H1 (cell line): ENCODE measurements around the gene CTTNBP2. TPM values are rescaled to one million over a fixed set of nuclear protein-coding genes. Genes with fewer than 3 reads are reported as not detected.

ENCODE experiments used
- CTCF ChIA-PET: fragments of 300-600 bp; sonication (Branson Sonifier 250); formaldehyde crosslinking; loops from one replicate; lab custom pipeline; 2021; ENCODE audit not compliant: partially characterized antibody; lab: Charles Lee
- POLR2A ChIA-PET: fragments of 300-600 bp; sonication (Branson Sonifier 250); formaldehyde crosslinking; loops from one replicate; lab custom pipeline; 2021; ENCODE audit warnings: inconsistent platforms; ENCODE audit not compliant: partially characterized antibody; lab: Charles Lee
- DNase-seq, 2 experiments: peaks; one replicate each; pipeline versions ENCODE4 v3.0.0 to v3.0.0-alpha.2; 2010 to 2022; ENCODE audit warnings: low spot score in 2 of 2, low read depth in 1 of 2, mixed read lengths in 1 of 2
- FAIRE-seq: peaks from 2 replicates; lab custom pipeline; 2011; peaks lifted over from hg19 to GRCh38; lab: Jason Lieb, UNC
- H2AFZ ChIP-seq: 2 replicates; pipeline ENCODE4 v1.8.1; 2012; ENCODE audit warnings: low read length, inconsistent platforms
- H2AK5ac ChIP-seq: 2 replicates; pipeline ENCODE4 v1.6.1; 2013; ENCODE audit warnings: low read depth, low read length
- H2BK120ac ChIP-seq: replicated peaks from 2 replicates; pipeline ENCODE3; 2013; ENCODE audit warnings: low read depth, low read length, inconsistent platforms
- H2BK12ac ChIP-seq: 2 replicates; pipeline ENCODE4 v1.6.1; 2013; ENCODE audit warnings: low read depth, low read length
- H2BK15ac ChIP-seq: 2 replicates; pipeline ENCODE4 v1.6.1; 2013; ENCODE audit warnings: low read length
- H2BK20ac ChIP-seq: 2 replicates; pipeline ENCODE4 v1.6.1; 2013; ENCODE audit warnings: low read length
- H2BK5ac ChIP-seq: 2 replicates; pipeline ENCODE4 v1.6.1; 2013; ENCODE audit warnings: low read depth, low read length
- H3K14ac ChIP-seq: 2 replicates; pipeline ENCODE4 v1.6.1; 2013; ENCODE audit warnings: inconsistent platforms; ENCODE audit not compliant: insufficient read length
- H3K18ac ChIP-seq: 2 replicates; pipeline ENCODE4 v1.6.1; 2013; ENCODE audit warnings: low read length; ENCODE audit errors: extremely low read depth
- H3K23ac ChIP-seq: 2 replicates; pipeline ENCODE4 v1.6.1; 2013; ENCODE audit warnings: inconsistent platforms; ENCODE audit not compliant: insufficient read length
- H3K23me2 ChIP-seq: 2 replicates; pipeline ENCODE4 v1.6.1; 2013; ENCODE audit warnings: low read depth, low read length
- H3K27ac ChIP-seq: 2 replicates; pipeline ENCODE4 v1.6.1; 2011; ENCODE audit warnings: low read depth, low read length, inconsistent platforms
- H3K27me3 ChIP-seq, 4 experiments: replicated peaks in 1 of 4; 1 replicate in 1 of 4; 2 replicates in 3 of 4; pipeline versions ENCODE4 v1.6.1 to v1.8.1; 2011 to 2013; ENCODE audit warnings: low read length in 3 of 4, mild to moderate bottlenecking in 3 of 4, inconsistent platforms in 2 of 4, mixed read lengths in 2 of 4, moderate library complexity in 1 of 4; ENCODE audit not compliant: control insufficient read depth in 3 of 4, insufficient read depth in 3 of 4; ENCODE audit errors: extremely low read depth in 1 of 4
- H3K36me3 ChIP-seq, 4 experiments: 2 replicates each; pipeline versions ENCODE4 v1.6.1 to v1.8.1; 2011 to 2013; ENCODE audit warnings: mild to moderate bottlenecking in 4 of 4, low read length in 3 of 4, moderate library complexity in 2 of 4, control low read depth in 1 of 4, inconsistent platforms in 1 of 4; ENCODE audit not compliant: insufficient read depth in 4 of 4, control insufficient read depth in 2 of 4
- H3K4ac ChIP-seq: replicated peaks from 2 replicates; pipeline ENCODE3; 2013; ENCODE audit warnings: low read length, low read depth, mixed read lengths, inconsistent platforms; ENCODE audit not compliant: insufficient read length
- H3K4me1 ChIP-seq, 4 experiments: replicated peaks in 1 of 4; 1 replicate in 1 of 4; 2 replicates in 3 of 4; pipeline versions ENCODE4 v1.6.1 to v1.8.1; 2011 to 2013; ENCODE audit warnings: low read length in 3 of 4, inconsistent platforms in 2 of 4, mixed read lengths in 1 of 4; ENCODE audit not compliant: insufficient read depth in 4 of 4, control insufficient read depth in 3 of 4
- H3K4me2 ChIP-seq, 2 experiments: 2 replicates each; pipeline versions ENCODE4 v1.6.1 to v1.8.1; 2011 to 2013; ENCODE audit warnings: low read depth in 2 of 2, low read length in 2 of 2, control low read depth in 1 of 2, inconsistent platforms in 1 of 2, mild to moderate bottlenecking in 1 of 2; ENCODE audit not compliant: insufficient read depth in 1 of 2
- H3K4me3 ChIP-seq, 4 experiments: fragments of 200-600, 300-600 bp in 1 of 4; sonication (generic), shearing (Covaris generic), sonication (Bioruptor Twin) in 1 of 4; 2 replicates each; pipeline versions ENCODE4 v1.5.1 to v1.8.1; 2011 to 2016; ENCODE audit warnings: low read length in 4 of 4, low read depth in 3 of 4, control low read depth in 2 of 4, inconsistent platforms in 2 of 4, mild to moderate bottlenecking in 2 of 4, mixed read lengths in 1 of 4, moderate library complexity in 1 of 4; ENCODE audit not compliant: insufficient read depth in 2 of 4; ENCODE audit errors: extremely low read depth in 1 of 4
- H3K56ac ChIP-seq: replicated peaks from 2 replicates; pipeline ENCODE3; 2013; ENCODE audit warnings: low read depth, mild to moderate bottlenecking, mixed read lengths, low read length, inconsistent platforms; ENCODE audit not compliant: insufficient read length
- H3K79me1 ChIP-seq: 2 replicates; pipeline ENCODE4 v1.6.1; 2013; ENCODE audit warnings: low read depth, low read length, control low read depth
- H3K79me2 ChIP-seq, 2 experiments: 2 replicates each; pipeline versions ENCODE4 v1.6.1 to v1.8.1; 2012 to 2013; ENCODE audit warnings: low read length in 2 of 2, mild to moderate bottlenecking in 2 of 2, inconsistent platforms in 1 of 2; ENCODE audit not compliant: insufficient read depth in 2 of 2, control insufficient read depth in 1 of 2
- H3K9ac ChIP-seq, 4 experiments: replicated peaks in 1 of 4; 1 replicate in 1 of 4; 2 replicates in 3 of 4; pipeline versions ENCODE4 v1.6.1 to v1.8.1; 2011 to 2013; ENCODE audit warnings: low read depth in 3 of 4, low read length in 3 of 4, control low read depth in 2 of 4, mild to moderate bottlenecking in 2 of 4, moderate library complexity in 2 of 4, inconsistent platforms in 1 of 4; ENCODE audit errors: extremely low read depth in 1 of 4
- H3K9me3 ChIP-seq, 2 experiments: 2 replicates each; pipeline versions ENCODE4 v1.6.1 to v1.8.1; 2012 to 2013; ENCODE audit warnings: mild to moderate bottlenecking in 2 of 2, moderate library complexity in 2 of 2, control low read depth in 1 of 2, inconsistent platforms in 1 of 2, low read depth in 1 of 2, low read length in 1 of 2, mixed read lengths in 1 of 2; ENCODE audit not compliant: insufficient read depth in 2 of 2
- H4K20me1 ChIP-seq, 2 experiments: replicated peaks in 1 of 2; 2 replicates each; pipeline versions ENCODE3 to v1.8.1; 2011 to 2013; ENCODE audit warnings: inconsistent platforms in 2 of 2, low read length in 2 of 2, mild to moderate bottlenecking in 1 of 2; ENCODE audit not compliant: insufficient read depth in 2 of 2, control insufficient read depth in 1 of 2
- H4K5ac ChIP-seq: 2 replicates; pipeline ENCODE4 v1.6.1; 2013; ENCODE audit warnings: low read length, low read depth, mixed read lengths, inconsistent platforms; ENCODE audit not compliant: insufficient read length
- H4K8ac ChIP-seq: 2 replicates; pipeline ENCODE4 v1.8.0; 2013; ENCODE audit warnings: mild to moderate bottlenecking, moderate library complexity, low read length, inconsistent platforms; ENCODE audit not compliant: insufficient read depth; ENCODE audit errors: extremely low read depth
- H4K91ac ChIP-seq: replicated peaks from 2 replicates; pipeline ENCODE3; 2013; ENCODE audit warnings: low read length, mixed read lengths, inconsistent platforms; ENCODE audit not compliant: insufficient read length
- ATF2 ChIP-seq: IDR thresholded peaks from 2 replicates; pipeline ENCODE4 v1.6.1; 2012; ENCODE audit warnings: low read length, inconsistent platforms
- BRCA1 ChIP-seq: IDR thresholded peaks from 2 replicates; pipeline ENCODE4 v1.6.1; 2012; ENCODE audit warnings: low read depth, low read length, improper control_type of control experiment
- EGR1 ChIP-seq: IDR thresholded peaks from 2 replicates; pipeline ENCODE4 v1.6.1; 2011; ENCODE audit warnings: low read depth, low read length, borderline replicate concordance
- EP300 ChIP-seq, 2 experiments: IDR thresholded peaks; 1 replicate in 1 of 2; 2 replicates in 1 of 2; pipeline ENCODE4 v1.6.1; 2011 to 2012; ENCODE audit warnings: low read depth in 2 of 2, low read length in 2 of 2, mild to moderate bottlenecking in 2 of 2, borderline replicate concordance in 1 of 2, inconsistent platforms in 1 of 2, moderate library complexity in 1 of 2
- POLR2A ChIP-seq, 2 experiments: IDR thresholded peaks; 1 replicate in 1 of 2; 2 replicates in 1 of 2; pipeline ENCODE4 v1.6.1; 2011; ENCODE audit warnings: low read depth in 2 of 2, low read length in 2 of 2, mild to moderate bottlenecking in 2 of 2; ENCODE audit errors: control extremely low read depth in 1 of 2
- POLR2AphosphoS5 ChIP-seq: IDR thresholded peaks from 2 replicates; pipeline ENCODE4 v1.6.1; 2011; ENCODE audit warnings: low read depth, low read length
- RFX5 ChIP-seq: IDR thresholded peaks from 2 replicates; pipeline ENCODE4 v1.6.1; 2011; ENCODE audit warnings: low read depth, low read length, improper control_type of control experiment, borderline replicate concordance
- SIN3A ChIP-seq, 2 experiments: IDR thresholded peaks in 1 of 2; conservative IDR thresholded peaks in 1 of 2; 2 replicates each; pipeline ENCODE4 v1.6.1; 2011 to 2012; ENCODE audit warnings: low read length in 2 of 2, improper control_type of control experiment in 1 of 2, low read depth in 1 of 2, mild to moderate bottlenecking in 1 of 2
- SIRT6 ChIP-seq: IDR thresholded peaks from one replicate; pipeline ENCODE4 v1.7.1; 2012; ENCODE audit warnings: low read length, inconsistent platforms
- SP2 ChIP-seq: IDR thresholded peaks from 2 replicates; pipeline ENCODE4 v1.6.1; 2012; ENCODE audit warnings: mild to moderate bottlenecking, low read length, inconsistent platforms
- TAF1 ChIP-seq: IDR thresholded peaks from 2 replicates; pipeline ENCODE4 v1.6.1; 2011; ENCODE audit warnings: mild to moderate bottlenecking, low read depth, low read length
- TAF7 ChIP-seq: optimal IDR thresholded peaks from 2 replicates; pipeline ENCODE3; 2011; ENCODE audit warnings: low read depth, mild to moderate bottlenecking, inconsistent platforms, low read length, moderate library complexity, borderline replicate concordance
- ZNF274 ChIP-seq: IDR thresholded peaks from 2 replicates; pipeline ENCODE4 v1.7.0; 2012; ENCODE audit warnings: low read length, borderline replicate concordance; ENCODE audit errors: extremely low read depth
- WGBS, 2 experiments: shearing (Covaris generic) in 1 of 2; methylation state at CpG; one replicate each; pipeline versions ENCODE4 v1.1.6 to v1.1.7; 2013 to 2015; ENCODE audit warnings: low lambda C conversion rate in 2 of 2, mixed read lengths in 2 of 2, inconsistent platforms in 1 of 2, low coverage in 1 of 2, missing lambda C conversion rate in 1 of 2; ENCODE audit not compliant: insufficient replicate concordance in 2 of 2, insufficient coverage in 1 of 2, insufficient read length in 1 of 2; ENCODE audit errors: extremely low coverage in 1 of 2, missing lambda C conversion rate in 1 of 2; 5-methylcytosine and 5-hydroxymethylcytosine counted together
- polyA plus RNA-seq, 7 experiments: library from polyadenylated mRNA; depleted of rRNA in 3 of 7; stranded (reverse) in 5 of 7; unstranded in 2 of 7; fragments of >200 nt in 5 of 7; fragments of 200-250 nt in 2 of 7; gene quantifications; 1 replicate in 5 of 7; 2 replicates in 1 of 7; 4 replicates in 1 of 7; pipeline versions ENCODE4 v1.2.1 to v1.2.3, GENCODE V29; 2011 to 2013; ENCODE audit warnings: missing spikeins in 2 of 7, mixed read lengths in 2 of 7
- total RNA-seq: library from RNA; stranded (reverse); fragmentation: NEBNext Ultra II Directional; extraction: Animal tissue kit (Norgen Biotek cat#: 25700); gene quantifications from 2 replicates; pipeline ENCODE4 v1.2.1, GENCODE V29; 2021

CTTNBP2 gene
- total and polyA plus RNA-seq, 2 of the 8 experiments (the other 6 are each of a cell fraction or from before 2014, with no cell fraction given), result 15.3 to 35.1 TPM

- Histone ChIP-seq H3K23me2 (no peaks in the 10 kb centered on the region), H2BK5ac (no peak overlapping the region), H3K56ac (no peak overlapping the region), H2AFZ (no peak overlapping the region), H2BK15ac (no peak overlapping the region), H3K23ac (no peak overlapping the region), H2BK12ac (no peak overlapping the region), H3K27me3 (no peaks in the 10 kb centered on the region), H2AK5ac (no peak overlapping the region), H3K9ac (no peak overlapping the region), H3K4me3 (no peak overlapping the region), H3K4ac (no peak overlapping the region), H3K27ac (no peak overlapping the region), H3K4me2 (peak overlapping the region in 1 of 2 experiments; percentile 20; a peak in 1 of 4 replicates), H2BK120ac (no peak overlapping the region), H3K9me3 (no peaks in the 10 kb centered on the region), H4K91ac (no peak overlapping the region), H3K79me1 (no peaks in the 10 kb centered on the region), H4K5ac (no peak overlapping the region), H3K18ac (no peak overlapping the region), H4K20me1 (no peaks in the 10 kb centered on the region), H4K8ac (no peak overlapping the region), H2BK20ac (no peak overlapping the region), H3K79me2 (peaks cover 0 to 56% of the 10 kb centered on the region in 2 experiments; a peak in 2 of 4 replicates), H3K14ac (no peak overlapping the region), H3K4me1 (peaks cover 0 to 8% (median 4%) of the 10 kb centered on the region in 4 experiments; a peak in 4 of 7 replicates), H3K36me3 (peaks cover 5 to 8% (median 6%) of the 10 kb centered on the region in 4 experiments; a peak in 5 of 8 replicates)
- WGBS, 2 experiments, result 56% methylated on average over 1 of the region's 1 CpG; no CpG with 5 or more reads in 1 of the 2 experiments
- CTCF ChIA-PET, result interaction anchor here (2.1 kb wide), 1 partner anchor 9 kb away, joined by 6 read pairs; no protein-coding TSS in a partner anchor
- FAIRE-seq (peak; percentile 39), DNase-seq (no peak)
- POLR2A ChIA-PET, result interaction anchor here (1.4 kb wide), 2 partner anchors 11 to 12 kb away, joined by 3 read pairs; no protein-coding TSS in a partner anchor
- no peak for TF ChIP-seq POLR2AphosphoS5
- TF ChIP-seq SP2, result no peak
- no peak for TF ChIP-seq SIRT6
- TF ChIP-seq EP300 (IDR thresholded peaks at IDR 0.05; ENCODE audit: borderline replicate concordance in 1 of 2, low read depth in 2 of 2, low read length in 2 of 2), result no peak
- no peak for TF ChIP-seq TAF1
- TF ChIP-seq ZNF274, result no peak
- no peak for TF ChIP-seq TAF7
- TF ChIP-seq EGR1, result no peak
- TF ChIP-seq SIN3A (conservative IDR thresholded peaks at IDR 0.05 in 1 of 2, IDR thresholded peaks at IDR 0.05 in 1 of 2; ENCODE audit: low read depth in 1 of 2, low read length in 2 of 2), result no peak
- no peak for TF ChIP-seq RFX5
- TF ChIP-seq BRCA1, result no peak
- TF ChIP-seq ATF2, result no peak
- no peak for TF ChIP-seq POLR2A (IDR thresholded peaks at IDR 0.05; ENCODE audit: control extremely low read depth in 1 of 2, low read depth in 2 of 2, low read length in 2 of 2)
Observed at GRCh38 chr7:117796889-117797288, 76.4 kb downstream of the CTTNBP2 start.
